GM23338 (cell line): ENCODE results near the gene SPDYE3. TPM values are rescaled to one million over a fixed set of nuclear protein-coding genes. Genes with fewer than 3 reads are reported as not detected.

Source experiments
- ATAC-seq: fragments of 200-7000 bp; cut with Tn5 transposase; 3 replicates; pipeline ENCODE4 v1.9.1; 2020
- DNase-seq: peaks from one replicate; pipeline ENCODE4 v3.0.0-alpha.2; 2015; ENCODE audit warnings: low spot score
- H2AFZ ChIP-seq: fragments of 200-600 bp; sonication (generic); 2 replicates; pipeline ENCODE4 v1.8.0; 2016; ENCODE audit warnings: antibody characterized with exemption, mild to moderate bottlenecking, moderate library complexity
- H3F3A ChIP-seq: fragments of 200-600 bp; sonication (generic); replicated peaks from 2 replicates; pipeline ENCODE4 v1.8.0; 2017; ENCODE audit warnings: antibody characterized with exemption, mixed run types, low read depth
- H3K27ac ChIP-seq: fragments of 200-600 bp; sonication (generic); 2 replicates; pipeline ENCODE4 v1.6.1; 2016; ENCODE audit warnings: low read depth
- H3K27me3 ChIP-seq: fragments of 200-600 bp; sonication (generic); 2 replicates; pipeline ENCODE4 v1.8.0; 2016; ENCODE audit warnings: mild to moderate bottlenecking, mixed run types, moderate library complexity; ENCODE audit not compliant: insufficient read depth
- H3K36me3 ChIP-seq: fragments of 200-600 bp; sonication (generic); 2 replicates; pipeline ENCODE4 v1.8.0; 2016; ENCODE audit warnings: mild to moderate bottlenecking; ENCODE audit not compliant: insufficient read depth
- H3K4me1 ChIP-seq: fragments of 200-600 bp; sonication (generic); 2 replicates; pipeline ENCODE4 v1.8.0; 2016; ENCODE audit warnings: mild to moderate bottlenecking, moderate library complexity; ENCODE audit not compliant: insufficient read depth
- H3K4me2 ChIP-seq: fragments of 200-600 bp; sonication (generic); 2 replicates; pipeline ENCODE4 v1.7.1; 2017; ENCODE audit warnings: mixed run types
- H3K4me3 ChIP-seq: fragments of 200-600 bp; sonication (generic); 2 replicates; pipeline ENCODE4 v1.6.1; 2016; ENCODE audit warnings: mixed run types
- H3K79me2 ChIP-seq: fragments of 200-600 bp; sonication (generic); replicated peaks from 2 replicates; pipeline ENCODE4 v1.8.0; 2017; ENCODE audit warnings: mild to moderate bottlenecking; ENCODE audit not compliant: insufficient read depth
- H3K9me2 ChIP-seq: fragments of 200-600 bp; sonication (generic); 2 replicates; pipeline ENCODE4 v1.8.0; 2017; ENCODE audit not compliant: insufficient read depth
- H4K20me1 ChIP-seq: fragments of 200-600 bp; sonication (generic); replicated peaks from 2 replicates; pipeline ENCODE4 v1.8.0; 2017; ENCODE audit warnings: mild to moderate bottlenecking; ENCODE audit not compliant: insufficient read depth
- H3K27ac Mint-ChIP-seq: 2 replicates; pipeline ENCODE4 v1.8.0; 2020; ENCODE audit warnings: inconsistent platforms, mild to moderate bottlenecking, moderate library complexity, mixed read lengths
- H3K27me3 Mint-ChIP-seq: 3 replicates; pipeline ENCODE4 v1.8.0; 2022; ENCODE audit warnings: low read depth, mild to moderate bottlenecking, moderate library complexity, mixed read lengths, inconsistent platforms; ENCODE audit not compliant: insufficient read depth, poor library complexity
- H3K36me3 Mint-ChIP-seq: 3 replicates; pipeline ENCODE4 v1.8.0; 2021; ENCODE audit warnings: low read depth, mild to moderate bottlenecking, inconsistent platforms, moderate library complexity, mixed read lengths
- H3K4me1 Mint-ChIP-seq: 3 replicates; pipeline ENCODE4 v1.8.0; 2020; ENCODE audit warnings: mild to moderate bottlenecking, inconsistent platforms, mixed read lengths
- H3K4me3 Mint-ChIP-seq: 3 replicates; pipeline ENCODE4 v1.8.0; 2021; ENCODE audit warnings: moderate library complexity, mild to moderate bottlenecking, inconsistent platforms, mixed read lengths
- H3K9me3 Mint-ChIP-seq: 3 replicates; pipeline ENCODE4 v1.8.0; 2020; ENCODE audit warnings: moderate library complexity, mild to moderate bottlenecking, inconsistent platforms, mixed read lengths
- CREB1 ChIP-seq: fragments of 250-450 bp; sonication (Bioruptor Pico); IDR thresholded peaks from 2 replicates; pipeline ENCODE4 v1.5.0; 2020; ENCODE audit warnings: low read depth, mild to moderate bottlenecking, moderate library complexity
- CTCF ChIP-seq, 2 experiments: fragments of 200-600 bp in 1 of 2; sonication (generic) in 1 of 2; conservative IDR thresholded peaks; 2 replicates each; pipeline versions ENCODE4 v1.5.1 to v1.6.1; 2016 to 2017; ENCODE audit warnings: antibody characterized with exemption in 2 of 2, low read depth in 2 of 2, mild to moderate bottlenecking in 2 of 2, moderate library complexity in 1 of 2
- ETS1 ChIP-seq: IDR thresholded peaks from 2 replicates; pipeline ENCODE4 v1.6.1; 2016; ENCODE audit warnings: antibody characterized with exemption
- EZH2 ChIP-seq: fragments of 200-600 bp; sonication (generic); IDR thresholded peaks from one replicate; pipeline ENCODE4 v1.8.0; 2017; ENCODE audit warnings: antibody characterized with exemption, mild to moderate bottlenecking, low read depth; ENCODE audit not compliant: unreplicated experiment
- EZH2phosphoT487 ChIP-seq: fragments of 200-600 bp; sonication (generic); IDR thresholded peaks from one replicate; pipeline ENCODE4 v1.8.1; 2018; ENCODE audit warnings: antibody characterized with exemption; ENCODE audit not compliant: unreplicated experiment
- NANOG ChIP-seq: IDR thresholded peaks from 2 replicates; pipeline ENCODE4 v1.6.1; 2016; ENCODE audit warnings: antibody characterized with exemption, borderline replicate concordance
- POLR2AphosphoS5 ChIP-seq: IDR thresholded peaks from 2 replicates; pipeline ENCODE4 v1.6.1; 2016; ENCODE audit warnings: antibody characterized with exemption, low read depth
- REST ChIP-seq: IDR thresholded peaks from one replicate; pipeline ENCODE4 v1.6.1; 2018; ENCODE audit warnings: antibody characterized with exemption; ENCODE audit not compliant: unreplicated experiment
- STAT1 ChIP-seq: IDR thresholded peaks from one replicate; pipeline ENCODE4 v1.6.1; 2016; ENCODE audit warnings: antibody characterized with exemption; ENCODE audit not compliant: unreplicated experiment
- ZNF114 ChIP-seq: fragments of 250-450 bp; sonication (Bioruptor Pico); IDR thresholded peaks from 2 replicates; pipeline ENCODE4 v1.5.0; 2020; ENCODE audit warnings: mild to moderate bottlenecking, moderate library complexity
- ZNF462 ChIP-seq: fragments of 250-450 bp; sonication (Bioruptor Pico); IDR thresholded peaks from 2 replicates; pipeline ENCODE4 v1.5.0; 2020; ENCODE audit warnings: mild to moderate bottlenecking, moderate library complexity
- polyA plus RNA-seq: library from polyadenylated mRNA; unstranded; fragments of >200 nt; fragmentation: Nextera tagmentation; extraction: Ambion mirVana; gene quantifications from 2 replicates; pipeline ENCODE4 v1.2.1, GENCODE V29; 2016
- total RNA-seq: library from RNA; depleted of rRNA; stranded (reverse); fragments of >200 nt; shearing (Covaris generic); gene quantifications from 2 replicates; pipeline ENCODE4 v1.2.3, GENCODE V29; 2014

The SPDYE3 gene
- total and polyA plus RNA-seq, 2 experiments from 2014 or later: 3.6 TPM; not detected in 1

GRCh38 chr7:100346921-100347320 lies 39.4 kb downstream of the SPDYE3 start:
- peaks cover 28% of the 10 kb centered on the region for H4K20me1 ChIP-seq
- H3K9me2 ChIP-seq: no peaks in the 10 kb centered on the region
- peaks cover 9% of the 10 kb centered on the region for H3K27me3 Mint-ChIP-seq
- no peaks in the 10 kb centered on the region for H3K4me1 ChIP-seq
- H3K4me3 ChIP-seq: no peak overlapping the region
- no peak overlapping the region for H3K4me3 Mint-ChIP-seq
- no peak for TF ChIP-seq POLR2AphosphoS5
- TF ChIP-seq CREB1 (CRISPR knock-in tag): no peak
- TF ChIP-seq EZH2phosphoT487: no peak
- TF ChIP-seq NANOG: no peak
- TF ChIP-seq STAT1: no peak
- no peak for TF ChIP-seq ZNF114 (CRISPR knock-in tag)
- TF ChIP-seq ZNF462: no peak
- TF ChIP-seq EZH2: no peak
- no peak for TF ChIP-seq REST
- TF ChIP-seq CTCF (conservative IDR thresholded peaks at IDR 0.05; ENCODE audit: low read depth in 2 of 2): no peak
- TF ChIP-seq ETS1: no peak
- H3K4me2 ChIP-seq: no peak overlapping the region
- ATAC-seq (no peak), DNase-seq (no peak)
- no peak overlapping the region for H3K27ac Mint-ChIP-seq
- peaks cover 37% of the 10 kb centered on the region for H3K36me3 ChIP-seq
- no peak overlapping the region for H2AFZ ChIP-seq
- no peaks in the 10 kb centered on the region for H3K9me3 Mint-ChIP-seq
- peaks cover 6% of the 10 kb centered on the region; the same call in 1 of the 2 replicates for H3K79me2 ChIP-seq
- no peaks in the 10 kb centered on the region for H3K27me3 ChIP-seq
- no peak overlapping the region for H3K27ac ChIP-seq
- peaks cover 4% of the 10 kb centered on the region; the same call in 1 of the 2 replicates for H3F3A ChIP-seq
- H3K36me3 Mint-ChIP-seq: peaks cover 81% of the 10 kb centered on the region
- peaks cover 4% of the 10 kb centered on the region; the same call in 2 of the 3 replicates for H3K4me1 Mint-ChIP-seq
